ENCODE data around the gene NEURL4.

GRCh38 chr17:7309628-7310027 lies 19.5 kb downstream of the NEURL4 start:
- TF ChIP-seq CTCF (IDR thresholded peaks at IDR 0.05; ENCODE audit: borderline replicate concordance, extremely low read depth, low read length, poor library complexity, severe bottlenecking) (no peak), EZH2 (IDR thresholded peaks at IDR 0.05; ENCODE audit: borderline replicate concordance, low read depth, low read length, severe bottlenecking) (no peak)

All from DND-41 (cell line).